Left lung (tissue), 10 donors: ENCODE data around the gene PRKN. TPM values are rescaled to one million over a fixed set of nuclear protein-coding genes. Genes with fewer than 3 reads are reported as not detected.
"Not testable (repeated sequence)": the region's sequence is repeated elsewhere in the genome, so short reads cannot be mapped to it uniquely, and the experiment has no call there.

Experiments used
- ATAC-seq: fragments of 200-7000 bp; cut with Tn5 transposase; one replicate; pipeline ENCODE4 v1.9.1; 2020; ENCODE audit warnings: moderate library complexity
- DNase-seq, 4 donors: peaks; one replicate each; pipeline ENCODE4 v3.0.0-alpha.2; 2013 to 2020
- H3K27ac ChIP-seq, 2 donors: fragments of 200-600 bp; sonication (generic) in 1 of 2; one replicate each; pipeline versions ENCODE4 v1.5.0 to v1.8.0; 2020 to 2021
- H3K27me3 ChIP-seq, 2 donors: fragments of 200-600 bp; sonication (generic) in 1 of 2; one replicate each; pipeline versions ENCODE4 v1.5.0 to v1.8.0; 2020 to 2021
- H3K36me3 ChIP-seq, 2 donors: fragments of 200-600 bp; sonication (generic) in 1 of 2; one replicate each; pipeline versions ENCODE4 v1.5.0 to v1.8.0; 2020 to 2021
- H3K4me1 ChIP-seq, 2 donors: fragments of 200-600 bp; one replicate each; pipeline ENCODE4 v1.8.0; 2021
- H3K4me3 ChIP-seq, 2 donors: fragments of 200-600 bp; sonication (generic) in 1 of 2; one replicate each; pipeline versions ENCODE4 v1.5.0 to v1.8.0; 2020 to 2021; ENCODE audit warnings: mild to moderate bottlenecking in 1 of 2
- H3K9me3 ChIP-seq, 2 donors: fragments of 200-600 bp; sonication (generic) in 1 of 2; one replicate each; pipeline versions ENCODE4 v1.5.0 to v1.8.0; 2020 to 2021
- CTCF ChIP-seq, 2 donors: fragments of 200-600 bp; sonication (generic) in 1 of 2; IDR thresholded peaks; one replicate each; pipeline versions ENCODE4 v1.5.0 to v1.8.0; 2021; ENCODE audit warnings: antibody characterized with exemption in 2 of 2
- intact Hi-C, 2 donors: fragments of 100-400 bp; cut with DNase I; formaldehyde crosslinking; loops; one replicate each; pipeline versions ENCODE4 v1.11.2 to v1.14.2; 2022
- polyA plus RNA-seq, 6 donors: library from polyadenylated mRNA; unstranded; fragments of 120-200 nt; gene quantifications; one replicate each; pipeline ENCODE4 v1.2.1, GENCODE V29; 2013; ENCODE audit not compliant: insufficient read length in 6 of 6
- total RNA-seq, 2 donors: library from RNA; stranded (reverse); fragmentation: NEBNext Ultra II Directional; extraction: Animal tissue kit (Norgen Biotek cat#: 25700); gene quantifications; one replicate each; pipeline ENCODE4 v1.2.1, GENCODE V29; 2021
- donor health status: DM: no; HTN: yes; CAD: no.
- donor health status: DM: no; HTN: no; CAD: no.

The PRKN gene
- total and polyA plus RNA-seq, 8 donors = 1.9 to 4.3 (median 2.5) TPM

- H3K27ac ChIP-seq = no peak overlapping the region
- no peak for TF ChIP-seq CTCF (IDR thresholded peaks at IDR 0.05)
- no peak for ATAC-seq
Measured at GRCh38 chr6:162408826-162409535, 318.6 kb downstream of the PRKN start.

GRCh38 chr6:162404951-162405350 is 322.6 kb downstream of the PRKN start:
- Histone ChIP-seq H3K36me3 (no peaks in the 10 kb centered on the region), H3K4me1 (no peaks in the 10 kb centered on the region), H3K4me3 (no peak overlapping the region), H3K9me3 (peaks cover 0 to 16% of the 10 kb centered on the region in 2 donors), H3K27ac (no peak overlapping the region), H3K27me3 (no peaks in the 10 kb centered on the region)
- intact Hi-C loops = no loop called here
- peak in 1 of 4 donors; percentile 5 for DNase-seq
- ATAC-seq = no peak
- no peak for TF ChIP-seq CTCF (IDR thresholded peaks at IDR 0.05)

More at GRCh38 chr6:162408826-162409535, 318.6 kb downstream of the PRKN start:
- no peak for DNase-seq
- H3K36me3 ChIP-seq = no peaks in the 10 kb centered on the region
- no peak overlapping the region for H3K4me3 ChIP-seq
- H3K9me3 ChIP-seq = peaks cover 0 to 9% of the 10 kb centered on the region in 2 donors
- intact Hi-C loops = no loop called here
- H3K4me1 ChIP-seq = no peaks in the 10 kb centered on the region
- H3K27me3 ChIP-seq = no peaks in the 10 kb centered on the region

GRCh38 chr6:162403031-162403430 is 324.5 kb downstream of the PRKN start:
- intact Hi-C loops = no loop called here
- Histone ChIP-seq H3K4me1 (no peaks in the 10 kb centered on the region), H3K27ac (no peak overlapping the region), H3K4me3 (no peak overlapping the region), H3K36me3 (no peaks in the 10 kb centered on the region), H3K9me3 (peaks cover 0 to 22% of the 10 kb centered on the region in 2 donors), H3K27me3 (no peaks in the 10 kb centered on the region)
- no peak for DNase-seq
- TF ChIP-seq CTCF (IDR thresholded peaks at IDR 0.05) = no peak
- no peak for ATAC-seq

- ATAC-seq (no peak), DNase-seq (no peak)
- H3K4me3 ChIP-seq = no peak overlapping the region
- no peaks in the 10 kb centered on the region for H3K27me3 ChIP-seq
- no peaks in the 10 kb centered on the region for H3K4me1 ChIP-seq
- no peaks in the 10 kb centered on the region for H3K36me3 ChIP-seq
- no peak for TF ChIP-seq CTCF (IDR thresholded peaks at IDR 0.05)
- H3K9me3 ChIP-seq = peaks cover 0 to 7% of the 10 kb centered on the region in 2 donors
- intact Hi-C loops = no loop called here
- H3K27ac ChIP-seq = no peak overlapping the region
Measured at GRCh38 chr6:162395181-162395580, 332.4 kb downstream of the PRKN start.

- H3K36me3 ChIP-seq, H3K4me1 ChIP-seq, H3K9me3 ChIP-seq, intact Hi-C loops, H3K27ac ChIP-seq, H3K4me3 ChIP-seq, H3K27me3 ChIP-seq, ATAC-seq: not testable (repeated sequence)
- peak in 2 of 4 donors; percentile 39 to 63 for DNase-seq
Measured at GRCh38 chr6:162390961-162391811, 336.4 kb downstream of the PRKN start.
